OCI-LY1 (cell line): Measurements from ENCODE around the gene ZNF69.

Experiments
- H2AFZ ChIP-seq: fragments of 200-600 bp; sonication (generic), shearing (Covaris generic); 2 replicates; pipeline ENCODE4 v1.6.0; 2014; ENCODE audit warnings: antibody characterized with exemption, mild to moderate bottlenecking, low read length
- H3F3A ChIP-seq: fragments of 200-600 bp; sonication (generic), shearing (Covaris generic); 2 replicates; pipeline ENCODE4 v1.6.0; 2014; ENCODE audit warnings: mild to moderate bottlenecking, antibody characterized with exemption, low read length, moderate library complexity; ENCODE audit not compliant: insufficient read depth
- H3K27ac ChIP-seq: fragments of 200-600 bp; sonication (generic); 2 replicates; pipeline ENCODE4 v1.5.1; 2014; ENCODE audit warnings: low read length, mixed run types, mild to moderate bottlenecking, low read depth; ENCODE audit not compliant: poor library complexity, severe bottlenecking
- H3K27me3 ChIP-seq: fragments of 200-600 bp; sonication (generic); 2 replicates; pipeline ENCODE4 v1.6.0; 2014; ENCODE audit warnings: antibody characterized with exemption, mild to moderate bottlenecking, low read length, moderate library complexity; ENCODE audit not compliant: insufficient read depth
- H3K36me3 ChIP-seq: fragments of 200-600 bp; sonication (generic); 2 replicates; pipeline ENCODE4 v1.6.1; 2014; ENCODE audit warnings: mild to moderate bottlenecking, antibody characterized with exemption, low read length, moderate library complexity, mixed read lengths; ENCODE audit not compliant: insufficient read depth
- H3K4me1 ChIP-seq: fragments of 200-600 bp; sonication (generic); 2 replicates; pipeline ENCODE4 v1.5.1; 2014; ENCODE audit warnings: mild to moderate bottlenecking, low read length, moderate library complexity; ENCODE audit not compliant: insufficient read depth, severe bottlenecking
- H3K4me2 ChIP-seq: fragments of 200-600 bp; sonication (generic), shearing (Covaris generic); 2 replicates; pipeline ENCODE4 v1.6.1; 2014; ENCODE audit warnings: low read length
- H3K4me3 ChIP-seq: fragments of 200-600 bp; sonication (generic); 2 replicates; pipeline ENCODE4 v1.5.1; 2014; ENCODE audit warnings: low read length, low read depth, mild to moderate bottlenecking, mixed read lengths; ENCODE audit not compliant: poor library complexity, severe bottlenecking
- H3K79me2 ChIP-seq: fragments of 200-600 bp; shearing (Covaris generic); 2 replicates; pipeline ENCODE4 v1.6.1; 2016; ENCODE audit warnings: mixed run types, low read length, mixed read lengths; ENCODE audit not compliant: insufficient read depth
- H3K9ac ChIP-seq: fragments of 200-600 bp; sonication (generic), shearing (Covaris generic); 2 replicates; pipeline ENCODE4 v1.6.1; 2014; ENCODE audit warnings: mild to moderate bottlenecking, low read length, mixed read lengths
- H3K9me2 ChIP-seq: fragments of 200-600 bp; sonication (generic), shearing (Covaris generic); 2 replicates; pipeline ENCODE4 v1.6.1; 2014; ENCODE audit warnings: low read depth, mild to moderate bottlenecking, low read length, mixed read lengths
- H3K9me3 ChIP-seq: fragments of 200-600 bp; shearing (Covaris generic); 2 replicates; pipeline ENCODE4 v1.6.1; 2014; ENCODE audit warnings: low read length, mixed read lengths
- H4K20me1 ChIP-seq: fragments of 200-600 bp; sonication (generic), shearing (Covaris generic); 2 replicates; pipeline ENCODE4 v1.6.0; 2016; ENCODE audit warnings: mild to moderate bottlenecking, low read length; ENCODE audit not compliant: insufficient read depth
- CTCF ChIP-seq: fragments of 200-600 bp; sonication (generic), shearing (Covaris generic); IDR thresholded peaks from 2 replicates; pipeline ENCODE4 v1.5.1; 2017; ENCODE audit warnings: mild to moderate bottlenecking, antibody characterized with exemption, low read length, moderate library complexity, mixed read lengths
- EZH2 ChIP-seq: fragments of 200-600 bp; sonication (generic), shearing (Covaris generic); IDR thresholded peaks from 2 replicates; pipeline ENCODE4 v1.8.0; 2017; ENCODE audit warnings: borderline replicate concordance, mixed run types, mild to moderate bottlenecking, antibody characterized with exemption, low read length, moderate library complexity, mixed read lengths

ZNF69 gene

DNA sequence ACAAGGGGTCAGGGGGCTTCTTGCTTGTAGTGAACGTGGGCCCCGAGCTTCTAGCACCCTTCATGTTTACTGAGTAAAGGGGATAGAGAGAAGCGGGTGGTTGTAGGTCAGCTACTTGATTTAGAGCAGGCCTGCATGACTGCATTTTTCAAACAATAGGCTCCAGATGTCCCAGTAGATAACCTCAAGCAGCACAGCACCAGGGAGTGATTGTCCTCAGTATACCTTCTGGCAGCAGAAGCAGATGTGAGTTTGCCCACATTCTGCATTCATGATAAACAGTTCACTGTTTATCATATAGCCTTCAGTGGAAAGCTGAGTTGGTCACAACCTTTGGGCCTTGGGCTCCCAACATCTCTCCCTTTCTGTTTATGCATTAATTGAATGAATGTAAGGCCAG, 34.2 kb upstream of the ZNF69 start:
- H3K4me3 ChIP-seq: no peak overlapping the region
- H3F3A ChIP-seq: no peaks in the 10 kb centered on the region
- H3K27ac ChIP-seq: no peak overlapping the region
- H3K4me1 ChIP-seq: peaks cover 10% of the 10 kb centered on the region
- no peak overlapping the region for H3K4me2 ChIP-seq
- H3K9ac ChIP-seq: no peak overlapping the region
- H3K27me3 ChIP-seq: no peaks in the 10 kb centered on the region
- H4K20me1 ChIP-seq: no peaks in the 10 kb centered on the region
- H3K9me3 ChIP-seq: peaks cover 31% of the 10 kb centered on the region
- TF ChIP-seq EZH2 (no peak), CTCF (no peak)
- H2AFZ ChIP-seq: no peak overlapping the region
- peaks cover 77% of the 10 kb centered on the region for H3K36me3 ChIP-seq
- peaks cover 4% of the 10 kb centered on the region; the same call in 1 of the 2 replicates for H3K79me2 ChIP-seq
- no peaks in the 10 kb centered on the region for H3K9me2 ChIP-seq

DNA sequence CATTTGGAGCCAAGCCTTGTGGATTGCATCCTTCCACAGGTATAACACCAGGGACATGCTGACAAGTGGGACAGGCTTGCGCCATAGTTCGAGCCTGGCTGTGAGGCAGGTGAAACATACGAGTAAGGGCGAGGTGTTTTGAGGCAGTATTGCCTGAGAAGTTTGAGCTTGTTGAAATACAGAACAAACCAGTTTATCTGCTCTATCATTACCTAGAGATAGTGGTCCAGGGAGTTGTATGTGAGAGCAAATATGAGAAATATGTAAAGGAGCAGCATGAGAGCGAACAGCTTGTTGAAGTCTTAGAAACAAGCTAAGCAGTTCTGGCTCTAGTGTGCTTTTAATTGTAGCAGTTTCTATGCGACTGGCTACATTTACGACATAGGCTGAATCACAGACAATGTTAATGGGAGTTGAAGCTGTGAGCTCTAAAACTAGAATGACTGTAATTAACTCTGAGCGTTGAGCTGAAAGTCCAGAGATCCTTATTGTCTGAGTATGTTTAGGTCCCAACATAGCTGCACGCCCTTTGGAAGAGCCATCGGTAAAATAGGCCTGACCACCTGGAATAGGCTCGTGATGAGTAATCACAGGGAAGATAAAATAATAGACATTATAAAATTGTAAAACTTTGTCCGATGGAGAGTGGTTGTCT, 30.9 kb upstream of the ZNF69 start:
- Histone ChIP-seq H3K27ac (no peak overlapping the region), H3K9ac (no peak overlapping the region), H3F3A (no peaks in the 10 kb centered on the region), H3K9me3 (peaks cover 59% of the 10 kb centered on the region), H3K27me3 (no peaks in the 10 kb centered on the region), H3K4me3 (no peak overlapping the region), H3K4me2 (no peak overlapping the region), H4K20me1 (no peaks in the 10 kb centered on the region), H3K4me1 (no peaks in the 10 kb centered on the region), H3K36me3 (peaks cover 86% of the 10 kb centered on the region), H2AFZ (no peak overlapping the region), H3K9me2 (no peaks in the 10 kb centered on the region), H3K79me2 (no peaks in the 10 kb centered on the region; the same call in 1 of the 2 replicates)
- TF ChIP-seq CTCF (no peak), EZH2 (no peak)

- no peak overlapping the region for H3K4me3 ChIP-seq
- no peaks in the 10 kb centered on the region for H3F3A ChIP-seq
- no peak overlapping the region for H3K27ac ChIP-seq
- H3K9me2 ChIP-seq: no peaks in the 10 kb centered on the region
- H3K4me1 ChIP-seq: no peaks in the 10 kb centered on the region
- H3K27me3 ChIP-seq: no peaks in the 10 kb centered on the region
- no peaks in the 10 kb centered on the region; the same call in 1 of the 2 replicates for H3K79me2 ChIP-seq
- H4K20me1 ChIP-seq: no peaks in the 10 kb centered on the region
- H3K36me3 ChIP-seq: peaks cover 85% of the 10 kb centered on the region
- no peak overlapping the region for H3K4me2 ChIP-seq
- TF ChIP-seq EZH2: no peak
- TF ChIP-seq CTCF: no peak
- H2AFZ ChIP-seq: no peak overlapping the region
- no peak overlapping the region for H3K9ac ChIP-seq
- peaks cover 60% of the 10 kb centered on the region for H3K9me3 ChIP-seq
These were observed 26.9 kb upstream of the ZNF69 start for GRCh38 chr19:11860721-11861120.
